ENCODE results near the gene RABAC1.

Gene RABAC1

DNA sequence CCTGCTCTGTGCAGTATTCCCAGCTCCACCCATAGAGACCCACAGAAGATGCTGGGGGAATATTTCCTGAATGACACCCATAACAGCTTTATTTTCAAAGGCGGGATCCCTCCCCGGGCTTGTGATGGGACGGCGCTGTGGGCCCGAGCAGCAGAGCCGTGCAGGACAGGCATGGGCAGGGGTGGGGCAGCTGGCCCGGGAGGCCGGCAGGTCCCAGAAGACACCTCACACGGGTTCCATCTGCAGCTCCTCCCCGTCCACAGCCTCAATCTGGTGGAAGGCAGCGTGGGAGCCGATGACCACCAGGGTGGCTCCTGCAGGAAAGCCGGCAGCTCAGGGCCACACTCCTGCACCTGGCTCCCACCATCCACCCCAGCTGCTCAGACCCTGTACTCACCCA, 2.5 kb downstream of the RABAC1 start:
- H3K27ac ChIP-seq (ENCODE audit: low read depth, low read length), result no peak overlapping the region
- H3F3A ChIP-seq (ENCODE audit: control insufficient read depth, insufficient read depth), result peaks cover 15% of the 10 kb centered on the region
- H3K36me3 ChIP-seq (ENCODE audit: control insufficient read depth, low read length), result peaks cover 42% of the 10 kb centered on the region
- peaks cover 64% of the 10 kb centered on the region for H3K4me1 ChIP-seq (ENCODE audit: control insufficient read depth, low read length)
- H4K20me1 ChIP-seq (ENCODE audit: control insufficient read depth, insufficient read depth, low read depth, low read length), result no peaks in the 10 kb centered on the region
- no peaks in the 10 kb centered on the region for H3K9me3 ChIP-seq (ENCODE audit: control insufficient read depth, insufficient read depth, low read length)
- H3K4me2 ChIP-seq (ENCODE audit: low read length), result no peak overlapping the region
- TF ChIP-seq EZH2phosphoT487 (IDR thresholded peaks at IDR 0.05; ENCODE audit: borderline replicate concordance, low read length), result no peak
- H3K79me2 ChIP-seq (ENCODE audit: control insufficient read depth, low read length), result peaks cover 21% of the 10 kb centered on the region
- no peak overlapping the region for H3K4me3 ChIP-seq (ENCODE audit: low read length)
- H3K27me3 ChIP-seq (ENCODE audit: control insufficient read depth, low read length), result no peaks in the 10 kb centered on the region
- H3K9me2 ChIP-seq (replicated peaks; ENCODE audit: control insufficient read depth, low read length), result no peaks in the 10 kb centered on the region

DNA sequence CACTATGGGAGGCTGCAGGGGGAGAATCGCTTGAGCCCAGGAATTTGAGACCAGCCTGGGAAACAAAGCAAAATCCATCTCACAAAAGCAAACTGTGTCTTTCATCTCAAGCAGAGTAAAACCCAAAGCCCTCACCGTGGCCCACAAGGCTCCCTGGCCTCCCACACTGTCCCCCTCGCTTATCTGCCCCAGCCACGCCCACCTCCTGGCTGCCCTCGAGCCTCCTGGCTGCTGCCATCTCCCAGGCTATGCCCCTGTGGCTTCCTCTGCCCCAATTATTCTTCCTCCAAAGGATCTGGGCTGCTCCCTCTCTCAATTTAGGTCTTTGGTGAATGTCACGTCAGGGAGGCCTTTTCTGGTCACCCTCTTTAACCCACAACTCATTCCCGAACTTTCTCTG, 3.6 kb downstream of the RABAC1 start:
- Histone ChIP-seq H3K36me3 (ENCODE audit: control insufficient read depth, low read length) (peaks cover 42% of the 10 kb centered on the region), H3K4me2 (ENCODE audit: low read length) (no peak overlapping the region), H3K27ac (ENCODE audit: low read depth, low read length) (peak overlapping the region; percentile 18; the same call in 1 of the 2 replicates), H3K4me1 (ENCODE audit: control insufficient read depth, low read length) (peaks cover 71% of the 10 kb centered on the region), H3K9me3 (ENCODE audit: control insufficient read depth, insufficient read depth, low read length) (no peaks in the 10 kb centered on the region), H3K79me2 (ENCODE audit: control insufficient read depth, low read length) (peaks cover 24% of the 10 kb centered on the region), H4K20me1 (ENCODE audit: control insufficient read depth, insufficient read depth, low read depth, low read length) (no peaks in the 10 kb centered on the region), H3K27me3 (ENCODE audit: control insufficient read depth, low read length) (no peaks in the 10 kb centered on the region), H3F3A (ENCODE audit: control insufficient read depth, insufficient read depth) (peaks cover 17% of the 10 kb centered on the region), H3K4me3 (ENCODE audit: low read length) (no peak overlapping the region), H3K9me2 (replicated peaks; ENCODE audit: control insufficient read depth, low read length) (no peaks in the 10 kb centered on the region)
- TF ChIP-seq, protein P1, sequence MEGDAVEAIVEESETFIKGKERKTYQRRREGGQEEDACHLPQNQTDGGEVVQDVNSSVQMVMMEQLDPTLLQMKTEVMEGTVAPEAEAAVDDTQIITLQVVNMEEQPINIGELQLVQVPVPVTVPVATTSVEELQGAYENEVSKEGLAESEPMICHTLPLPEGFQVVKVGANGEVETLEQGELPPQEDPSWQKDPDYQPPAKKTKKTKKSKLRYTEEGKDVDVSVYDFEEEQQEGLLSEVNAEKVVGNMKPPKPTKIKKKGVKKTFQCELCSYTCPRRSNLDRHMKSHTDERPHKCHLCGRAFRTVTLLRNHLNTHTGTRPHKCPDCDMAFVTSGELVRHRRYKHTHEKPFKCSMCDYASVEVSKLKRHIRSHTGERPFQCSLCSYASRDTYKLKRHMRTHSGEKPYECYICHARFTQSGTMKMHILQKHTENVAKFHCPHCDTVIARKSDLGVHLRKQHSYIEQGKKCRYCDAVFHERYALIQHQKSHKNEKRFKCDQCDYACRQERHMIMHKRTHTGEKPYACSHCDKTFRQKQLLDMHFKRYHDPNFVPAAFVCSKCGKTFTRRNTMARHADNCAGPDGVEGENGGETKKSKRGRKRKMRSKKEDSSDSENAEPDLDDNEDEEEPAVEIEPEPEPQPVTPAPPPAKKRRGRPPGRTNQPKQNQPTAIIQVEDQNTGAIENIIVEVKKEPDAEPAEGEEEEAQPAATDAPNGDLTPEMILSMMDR (IDR thresholded peaks at IDR 0.05; ENCODE audit: low read depth, low read length, poor library complexity, severe bottlenecking), result no peak
- TF ChIP-seq EZH2phosphoT487 (IDR thresholded peaks at IDR 0.05; ENCODE audit: borderline replicate concordance, low read length), result no peak

DNA sequence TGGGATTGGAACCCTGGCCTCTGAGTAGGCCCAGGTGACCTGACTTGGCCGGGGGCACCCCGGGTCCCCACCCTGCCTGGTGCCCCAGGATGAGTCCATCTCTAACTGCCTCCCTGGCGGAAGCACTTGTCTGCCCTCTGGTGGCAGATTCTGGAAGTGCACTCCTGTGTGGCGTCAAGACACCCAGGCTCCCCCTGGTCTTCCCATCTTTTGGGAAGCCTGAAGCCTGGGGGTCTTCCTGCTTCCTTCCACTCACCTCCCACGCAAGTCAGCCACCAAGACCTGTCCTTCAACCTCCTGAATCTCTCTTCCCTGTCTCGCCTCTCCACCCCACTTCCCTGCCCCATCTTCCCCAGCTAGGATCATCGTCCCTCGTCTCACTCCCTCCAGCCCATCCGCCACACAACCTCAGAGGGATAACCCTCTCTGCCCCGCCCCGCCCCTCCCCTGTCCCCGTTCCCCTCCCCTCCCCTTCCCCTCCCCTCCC, 7.4 kb downstream of the RABAC1 start:
- Histone ChIP-seq H3K9me3 (ENCODE audit: control insufficient read depth, insufficient read depth, low read length) (no peaks in the 10 kb centered on the region), H3K4me1 (ENCODE audit: control insufficient read depth, low read length) (peaks cover 86% of the 10 kb centered on the region), H3K79me2 (ENCODE audit: control insufficient read depth, low read length) (peaks cover 3% of the 10 kb centered on the region; the same call in 1 of the 2 replicates), H3K27ac (ENCODE audit: low read depth, low read length) (peak overlapping the region; percentile 54), H3K9me2 (replicated peaks; ENCODE audit: control insufficient read depth, low read length) (no peaks in the 10 kb centered on the region), H3K36me3 (ENCODE audit: control insufficient read depth, low read length) (peaks cover 30% of the 10 kb centered on the region), H4K20me1 (ENCODE audit: control insufficient read depth, insufficient read depth, low read depth, low read length) (no peaks in the 10 kb centered on the region), H3K4me2 (ENCODE audit: low read length) (peak overlapping the region; percentile 58), H3K27me3 (ENCODE audit: control insufficient read depth, low read length) (no peaks in the 10 kb centered on the region), H3K4me3 (ENCODE audit: low read length) (peak overlapping the region; percentile 29), H3F3A (ENCODE audit: control insufficient read depth, insufficient read depth) (peaks cover 20% of the 10 kb centered on the region)
- TF ChIP-seq EZH2phosphoT487 (IDR thresholded peaks at IDR 0.05; ENCODE audit: borderline replicate concordance, low read length), result no peak
- TF ChIP-seq, protein P1 (IDR thresholded peaks at IDR 0.05; ENCODE audit: low read depth, low read length, poor library complexity, severe bottlenecking), result peak; percentile 98

DNA sequence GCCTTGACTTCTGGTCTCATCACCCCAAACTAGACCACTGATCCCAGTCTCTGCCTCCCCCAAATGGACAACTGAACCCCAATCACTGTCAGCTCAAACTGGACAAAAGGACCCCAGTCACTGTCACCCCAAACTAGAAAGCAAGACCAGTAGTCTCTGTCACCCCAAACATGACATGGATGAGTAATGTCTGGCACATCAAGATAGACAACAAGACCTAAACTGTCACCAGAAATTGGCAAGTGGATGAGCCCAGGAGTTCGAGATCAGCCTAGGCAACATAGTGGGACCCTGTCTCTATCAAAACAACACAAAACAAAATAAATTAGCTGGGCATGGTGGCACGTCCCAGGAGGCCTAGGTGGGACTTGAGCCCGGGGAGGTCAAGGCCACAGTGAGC, 12.0 kb downstream of the RABAC1 start:
- TF ChIP-seq, protein P1 (IDR thresholded peaks at IDR 0.05; ENCODE audit: low read depth, low read length, poor library complexity, severe bottlenecking), result no peak
- TF ChIP-seq EZH2phosphoT487 (IDR thresholded peaks at IDR 0.05; ENCODE audit: borderline replicate concordance, low read length), result no peak
- Histone ChIP-seq H3K9me3 (ENCODE audit: control insufficient read depth, insufficient read depth, low read length) (no peaks in the 10 kb centered on the region), H3K4me2 (ENCODE audit: low read length) (peak overlapping the region; percentile 97), H3K27me3 (ENCODE audit: control insufficient read depth, low read length) (no peaks in the 10 kb centered on the region), H3K4me1 (ENCODE audit: control insufficient read depth, low read length) (peaks cover 96% of the 10 kb centered on the region), H3K36me3 (ENCODE audit: control insufficient read depth, low read length) (peaks cover 18% of the 10 kb centered on the region), H3F3A (ENCODE audit: control insufficient read depth, insufficient read depth) (peaks cover 29% of the 10 kb centered on the region), H3K4me3 (ENCODE audit: low read length) (peak overlapping the region; percentile 4), H4K20me1 (ENCODE audit: control insufficient read depth, insufficient read depth, low read depth, low read length) (no peaks in the 10 kb centered on the region), H3K79me2 (ENCODE audit: control insufficient read depth, low read length) (peaks cover 3% of the 10 kb centered on the region; the same call in 1 of the 2 replicates), H3K27ac (ENCODE audit: low read depth, low read length) (peak overlapping the region; percentile 100), H3K9me2 (replicated peaks; ENCODE audit: control insufficient read depth, low read length) (no peaks in the 10 kb centered on the region)

Measured in DOHH2 (cell line).